Ascending aorta (tissue), 2 donors: ENCODE results near the gene CNOT4. TPM values are rescaled to one million over a fixed set of nuclear protein-coding genes. Genes with fewer than 3 reads are reported as not detected.

Source experiments
- DNase-seq, 2 donors: peaks; one replicate each; pipeline ENCODE4 v3.0.0-alpha.2; 2019; ENCODE audit warnings: low spot score in 2 of 2
- H3K27ac ChIP-seq, 2 donors: fragments of 200-600 bp; sonication (generic); one replicate each; pipeline ENCODE4 v1.5.1; 2016 to 2017; ENCODE audit warnings: mild to moderate bottlenecking in 1 of 2
- H3K27me3 ChIP-seq: fragments of 200-600 bp; sonication (generic); one replicate; pipeline ENCODE4 v1.5.1; 2017
- H3K36me3 ChIP-seq, 2 donors: fragments of 200-600 bp; sonication (generic); one replicate each; pipeline ENCODE4 v1.5.1; 2016
- H3K4me1 ChIP-seq, 2 donors: fragments of 200-600 bp; sonication (generic); one replicate each; pipeline ENCODE4 v1.5.1; 2016 to 2017; ENCODE audit warnings: mild to moderate bottlenecking in 1 of 2
- H3K4me3 ChIP-seq, 2 donors: fragments of 200-600 bp; sonication (generic); one replicate each; pipeline ENCODE4 v1.5.1; 2016 to 2017; ENCODE audit warnings: mild to moderate bottlenecking in 1 of 2
- H3K9me3 ChIP-seq, 2 donors: fragments of 200-600 bp; sonication (generic); one replicate each; pipeline ENCODE4 v1.5.1; 2016
- CTCF ChIP-seq, 3 experiments: fragments of 200-600 bp in 2 of 3; fragments of 450-650 bp in 1 of 3; sonication (generic) in 2 of 3; IDR thresholded peaks; one replicate each; pipeline ENCODE4 v1.5.1; 2016 to 2019; ENCODE audit warnings: antibody characterized with exemption in 3 of 3, mild to moderate bottlenecking in 1 of 3, moderate library complexity in 1 of 3
- intact Hi-C: fragments of 100-400 bp; cut with DNase I; formaldehyde crosslinking; loops from one replicate; pipeline ENCODE4 v1.15.1; 2023
- total RNA-seq: library from RNA; depleted of rRNA; stranded (reverse); fragments of >200 nt; gene quantifications from one replicate; pipeline ENCODE4 v1.1.0, GENCODE V29; 2016

The CNOT4 gene
- total RNA-seq, 1 donor from 2014 or later, result 14.8 TPM

DNA sequence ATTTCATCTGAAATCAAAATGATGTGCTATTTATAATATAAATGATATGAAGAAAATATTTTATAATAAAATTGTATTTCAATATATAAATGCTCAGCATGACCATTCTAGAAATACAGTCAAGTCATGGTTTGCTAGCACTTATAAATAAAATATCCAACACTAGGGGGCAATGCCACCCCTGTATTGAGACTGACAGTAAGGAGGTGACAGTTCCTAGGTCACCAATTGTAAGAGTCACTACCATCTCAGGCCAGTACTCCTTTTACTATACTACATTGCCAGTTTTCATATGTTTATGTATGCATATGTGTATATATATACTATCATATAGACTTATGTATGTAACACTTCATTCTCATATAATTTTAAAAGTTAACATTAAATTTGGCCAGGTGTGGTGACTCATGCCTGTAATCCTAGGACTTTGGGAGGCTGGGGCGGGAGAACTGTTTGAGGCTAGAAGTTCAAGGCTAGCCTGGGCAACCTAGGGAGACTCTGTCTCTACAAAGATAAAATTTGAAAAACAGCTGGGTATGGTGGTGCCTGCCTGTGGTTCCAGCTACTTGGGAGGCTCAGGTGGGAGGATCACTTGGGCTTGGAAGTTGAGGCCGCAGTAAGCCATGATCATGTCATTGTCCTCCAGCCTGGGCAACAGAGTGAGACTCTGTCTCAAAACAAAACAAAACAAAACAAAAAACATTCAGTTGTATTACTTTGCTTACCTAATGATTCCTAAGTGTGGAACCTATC, 2.4 kb upstream of the CNOT4 start:
- Histone ChIP-seq H3K27me3 (no peaks in the 10 kb centered on the region), H3K4me3 (no peak overlapping the region), H3K4me1 (peaks cover 0 to 12% of the 10 kb centered on the region in 2 donors), H3K9me3 (no peaks in the 10 kb centered on the region), H3K36me3 (no peaks in the 10 kb centered on the region), H3K27ac (no peak overlapping the region)
- intact Hi-C loops, result loop anchor here (5.0 kb wide), 2 partner anchors 465 to 1195 kb away; partner anchors contain the start of genes MTPN and SLC35B4
- peak in 2 of 3 experiments; percentile 51 to 52 for TF ChIP-seq CTCF (IDR thresholded peaks at IDR 0.05)
- DNase-seq, result no peak

DNA sequence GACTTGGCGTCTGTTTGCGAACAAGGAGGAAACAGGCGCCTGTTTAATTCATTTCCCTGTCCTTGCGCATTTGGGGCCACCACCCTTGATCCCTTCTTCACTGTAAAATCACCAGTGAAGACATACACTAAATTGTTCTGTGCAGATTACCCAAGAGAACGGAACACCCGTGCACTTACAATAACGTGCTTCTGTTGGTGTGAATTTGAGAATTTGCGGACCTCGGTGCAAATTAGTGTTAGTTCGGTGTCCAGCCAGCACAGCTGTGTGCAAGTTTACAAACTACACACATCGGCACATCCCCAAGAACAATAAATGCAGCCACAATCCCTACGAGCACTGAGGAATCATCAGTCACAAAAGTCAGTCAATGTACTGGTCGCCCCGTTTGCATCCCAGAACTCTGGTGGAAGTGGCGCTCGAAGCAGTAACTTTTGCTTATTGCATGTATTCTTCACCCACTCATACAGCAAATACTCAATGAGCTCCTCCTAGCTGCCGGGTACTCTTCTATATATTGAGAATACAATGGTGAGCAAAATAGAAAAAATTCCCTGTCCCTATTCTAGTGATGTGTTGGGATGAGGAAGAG, 786 bp upstream of the CNOT4 start:
- Histone ChIP-seq H3K27me3 (no peaks in the 10 kb centered on the region), H3K27ac (no peak overlapping the region), H3K4me3 (peak overlapping the region; percentile 66 to 83), H3K9me3 (no peaks in the 10 kb centered on the region), H3K4me1 (peaks cover 0 to 23% of the 10 kb centered on the region in 2 donors), H3K36me3 (no peaks in the 10 kb centered on the region)
- TF ChIP-seq CTCF (IDR thresholded peaks at IDR 0.05), result no peak
- intact Hi-C loops, result loop anchor here (1.0 to 5.0 kb wide), 4 partner anchors 47 to 1193 kb away; partner anchors contain the start of genes BPGM, MTPN, NUP205 and SLC35B4
- no peak for DNase-seq

DNA sequence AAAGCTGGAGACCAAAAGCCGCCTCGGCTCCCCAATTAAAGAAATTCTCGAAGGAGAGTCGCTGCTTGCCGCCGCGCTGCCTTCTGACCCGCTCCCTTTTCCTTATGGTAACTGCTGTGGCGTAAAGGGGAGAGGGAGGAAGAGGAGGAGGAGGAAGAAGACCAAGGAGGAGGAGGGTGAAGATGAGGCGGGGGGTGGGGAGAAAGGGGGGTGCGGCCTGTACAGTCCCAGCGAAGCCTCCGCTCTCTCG, 388 bp downstream of the CNOT4 start:
- Histone ChIP-seq H3K4me3 (peak overlapping the region; percentile 66 to 83), H3K36me3 (no peaks in the 10 kb centered on the region), H3K4me1 (peaks cover 0 to 23% of the 10 kb centered on the region in 2 donors), H3K9me3 (no peaks in the 10 kb centered on the region), H3K27ac (peak overlapping the region; percentile 86 to 95), H3K27me3 (no peaks in the 10 kb centered on the region)
- intact Hi-C loops, result loop anchor here (5.0 to 10.0 kb wide), 2 partner anchors 297 to 1055 kb away; partner anchors contain the start of genes AKR1B1 and WDR91
- DNase-seq, result no peak
- TF ChIP-seq CTCF (IDR thresholded peaks at IDR 0.05), result no peak

DNA sequence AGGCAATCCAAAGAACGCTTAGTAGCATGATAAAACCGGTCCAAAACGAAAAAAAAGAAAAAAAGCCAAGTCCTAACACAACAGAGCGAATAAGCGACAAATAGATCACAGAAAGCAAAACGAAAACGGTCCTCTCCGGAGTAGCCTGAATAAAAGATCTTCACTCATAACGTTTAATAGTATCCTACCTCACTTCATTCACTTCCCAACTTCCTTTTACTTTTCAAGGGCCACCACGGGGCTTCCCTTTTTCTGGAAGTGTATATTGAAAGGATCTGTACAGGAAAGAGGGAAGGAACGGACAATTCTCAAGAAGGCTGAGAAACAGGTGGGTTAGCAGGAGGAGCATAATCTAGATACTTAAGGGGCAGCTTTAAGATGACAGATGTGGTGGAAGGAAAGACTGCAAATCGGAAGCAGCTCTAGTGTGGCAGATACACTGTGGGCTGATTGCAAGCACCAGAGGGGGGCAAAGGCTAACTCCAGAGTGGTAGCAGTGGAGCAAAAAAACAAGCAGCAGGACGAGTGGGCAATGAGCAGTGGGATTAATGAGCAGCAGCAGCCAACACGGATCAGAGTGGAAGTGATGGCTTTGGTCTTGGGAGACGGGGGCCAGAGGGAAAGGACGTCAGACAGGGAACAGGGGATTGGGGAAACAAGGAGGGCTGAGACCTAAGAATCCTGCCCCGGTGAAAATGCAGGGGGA, 866 bp downstream of the CNOT4 start:
- Histone ChIP-seq H3K27ac (peak overlapping the region; percentile 86 to 95), H3K36me3 (no peaks in the 10 kb centered on the region), H3K4me1 (peaks cover 0 to 23% of the 10 kb centered on the region in 2 donors), H3K27me3 (no peaks in the 10 kb centered on the region), H3K9me3 (no peaks in the 10 kb centered on the region), H3K4me3 (peak overlapping the region; percentile 66 to 83)
- TF ChIP-seq CTCF (IDR thresholded peaks at IDR 0.05), result no peak
- no peak for DNase-seq
- intact Hi-C loops, result loop anchor here (5.0 to 10.0 kb wide), 2 partner anchors 297 to 1054 kb away; partner anchors contain the start of genes AKR1B1 and WDR91

GRCh38 chr7:135501402-135501801, 8.5 kb downstream of the CNOT4 start:
- no peak for DNase-seq
- peaks cover 0 to 17% of the 10 kb centered on the region in 2 donors for H3K4me1 ChIP-seq
- H3K27ac ChIP-seq, result no peak overlapping the region
- H3K27me3 ChIP-seq, result no peaks in the 10 kb centered on the region
- no peak for TF ChIP-seq CTCF (IDR thresholded peaks at IDR 0.05)
- no peaks in the 10 kb centered on the region for H3K36me3 ChIP-seq
- no peak overlapping the region for H3K4me3 ChIP-seq
- no peaks in the 10 kb centered on the region for H3K9me3 ChIP-seq
- intact Hi-C loops, result loop anchor here (10.0 kb wide), 1 partner anchor 1047 kb away; the partner anchor contains the start of gene AKR1B1
